RWPE1 (cell line): ENCODE measurements around the gene ANKHD1.

ENCODE experiments used
- CTCF ChIA-PET: fragments of 350-600 bp; sonication (Branson Sonifier 250); formaldehyde crosslinking; extraction: SDS; loops from one replicate; lab custom pipeline; 2021; lab: Yijun Ruan, JAX
- POLR2A ChIA-PET: fragments of 400-600 bp; formaldehyde crosslinking; extraction: SDS; loops from one replicate; lab custom pipeline; 2020; ENCODE audit warnings: antibody characterized with exemption; ENCODE audit not compliant: low non-redundant PET; lab: Yijun Ruan, JAX
- DNase-seq: peaks from one replicate; pipeline ENCODE4 v3.0.0; 2012; ENCODE audit warnings: low spot score
- H3K27ac ChIP-seq: fragments of 450-650 bp; 2 replicates; pipeline ENCODE4 v1.5.1; 2017
- TF ChIP-seq, protein P1 (sequence below): fragments of 450-650 bp; conservative IDR thresholded peaks from 2 replicates; pipeline ENCODE4 v1.5.1; 2017; ENCODE audit warnings: low read depth, mild to moderate bottlenecking

ANKHD1 gene

DNA sequence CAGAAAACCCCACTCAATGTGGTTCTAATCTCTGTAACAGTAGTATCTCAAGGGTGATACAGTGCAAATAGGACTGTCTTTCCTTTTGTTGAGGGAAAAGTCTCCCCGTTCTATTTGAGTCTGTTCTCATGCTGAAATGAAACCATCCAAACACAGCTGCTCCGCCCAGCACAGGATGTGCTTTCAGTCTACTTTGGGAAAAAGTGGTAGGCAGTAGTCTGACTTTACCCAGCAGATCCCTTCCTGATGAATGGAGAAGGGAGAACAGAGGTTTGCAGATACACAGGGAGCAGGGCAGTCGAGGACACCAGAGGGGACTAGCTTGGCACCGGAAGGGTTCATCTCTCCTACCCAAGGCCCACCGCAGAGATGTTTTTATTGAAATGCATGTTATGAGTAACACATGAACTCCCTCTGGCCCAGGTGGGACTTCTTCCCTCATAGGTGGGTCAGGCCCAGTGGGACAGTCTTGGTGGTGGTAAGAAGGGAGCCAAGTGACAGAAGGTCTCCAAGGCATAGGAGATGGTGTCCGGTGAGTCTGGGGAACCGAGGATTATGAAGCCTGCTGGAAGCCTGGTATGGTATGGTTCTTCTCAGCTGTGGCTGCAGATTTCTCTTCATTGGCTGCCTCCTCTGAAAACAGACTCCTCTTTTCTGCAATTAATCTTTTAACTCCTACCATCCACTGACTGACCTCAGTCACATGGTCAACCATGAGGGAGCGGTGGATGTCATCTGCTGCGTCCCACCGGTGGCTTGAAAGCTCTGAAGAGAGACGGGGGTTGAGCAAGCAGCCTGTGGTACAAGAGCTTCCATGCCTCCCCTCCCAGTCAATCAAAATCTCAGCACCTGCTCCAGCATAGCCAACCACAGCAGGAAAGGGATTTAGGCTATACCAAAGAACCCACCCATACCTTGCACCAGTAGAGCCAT is 148.8 kb downstream of the ANKHD1 start:
- ChIA-PET CTCF (no interaction called here), POLR2A (interaction anchor here (0.9 kb wide), 1 partner anchor 9 kb away, joined by 3 read pairs; no protein-coding TSS in a partner anchor)
- peak overlapping the region; percentile 25 for H3K27ac ChIP-seq
- no peak for DNase-seq
- TF ChIP-seq, protein P1, sequence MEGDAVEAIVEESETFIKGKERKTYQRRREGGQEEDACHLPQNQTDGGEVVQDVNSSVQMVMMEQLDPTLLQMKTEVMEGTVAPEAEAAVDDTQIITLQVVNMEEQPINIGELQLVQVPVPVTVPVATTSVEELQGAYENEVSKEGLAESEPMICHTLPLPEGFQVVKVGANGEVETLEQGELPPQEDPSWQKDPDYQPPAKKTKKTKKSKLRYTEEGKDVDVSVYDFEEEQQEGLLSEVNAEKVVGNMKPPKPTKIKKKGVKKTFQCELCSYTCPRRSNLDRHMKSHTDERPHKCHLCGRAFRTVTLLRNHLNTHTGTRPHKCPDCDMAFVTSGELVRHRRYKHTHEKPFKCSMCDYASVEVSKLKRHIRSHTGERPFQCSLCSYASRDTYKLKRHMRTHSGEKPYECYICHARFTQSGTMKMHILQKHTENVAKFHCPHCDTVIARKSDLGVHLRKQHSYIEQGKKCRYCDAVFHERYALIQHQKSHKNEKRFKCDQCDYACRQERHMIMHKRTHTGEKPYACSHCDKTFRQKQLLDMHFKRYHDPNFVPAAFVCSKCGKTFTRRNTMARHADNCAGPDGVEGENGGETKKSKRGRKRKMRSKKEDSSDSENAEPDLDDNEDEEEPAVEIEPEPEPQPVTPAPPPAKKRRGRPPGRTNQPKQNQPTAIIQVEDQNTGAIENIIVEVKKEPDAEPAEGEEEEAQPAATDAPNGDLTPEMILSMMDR = no peak

- ChIA-PET CTCF (no interaction called here), POLR2A (no interaction called here)
Measured at GRCh38 chr5:140551872-140552271, 150.2 kb downstream of the ANKHD1 start.

DNA sequence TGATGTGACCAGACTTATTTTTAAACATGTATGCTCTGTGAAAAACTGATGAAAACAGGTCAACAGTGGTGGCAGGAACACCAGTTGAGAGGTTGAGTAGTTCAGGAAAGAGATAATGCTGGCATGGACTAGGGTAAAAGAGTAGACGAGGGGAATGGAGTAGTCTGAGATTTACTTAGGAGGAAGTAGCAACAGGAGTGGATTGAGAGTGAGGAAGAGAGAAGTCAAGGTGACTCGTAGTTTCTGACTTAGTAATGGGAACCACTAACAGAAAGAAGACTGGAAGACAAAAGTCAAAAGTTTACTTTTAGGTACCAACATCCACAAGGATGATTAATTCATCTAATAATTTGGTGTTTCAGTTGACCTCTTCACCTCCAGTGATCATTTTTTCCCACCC is 152.0 kb downstream of the ANKHD1 start:
- ChIA-PET CTCF (interaction anchor here (0.6 to 1.0 kb wide), 2 partner anchors 11 to 82 kb away, joined by 4 to 5 read pairs; no protein-coding TSS in a partner anchor), POLR2A (no interaction called here)
- no peak overlapping the region for H3K27ac ChIP-seq

More at GRCh38 chr5:140551872-140552271, 150.2 kb downstream of the ANKHD1 start:
- no peak for DNase-seq
- no peak overlapping the region for H3K27ac ChIP-seq
- TF ChIP-seq, protein P1 = no peak

GRCh38 chr5:140554454-140554853 is 152.8 kb downstream of the ANKHD1 start:
- ChIA-PET POLR2A (no interaction called here), CTCF (interaction anchor here (0.6 kb wide), 1 partner anchor 711 kb away, joined by 3 read pairs; no protein-coding TSS in a partner anchor)
- TF ChIP-seq, protein P1 = no peak
- H3K27ac ChIP-seq = no peak overlapping the region
- peak; percentile 37 for DNase-seq

More for the DNA sequence above, 152.0 kb downstream of the ANKHD1 start:
- TF ChIP-seq, protein P1 = no peak
- DNase-seq = no peak

DNA sequence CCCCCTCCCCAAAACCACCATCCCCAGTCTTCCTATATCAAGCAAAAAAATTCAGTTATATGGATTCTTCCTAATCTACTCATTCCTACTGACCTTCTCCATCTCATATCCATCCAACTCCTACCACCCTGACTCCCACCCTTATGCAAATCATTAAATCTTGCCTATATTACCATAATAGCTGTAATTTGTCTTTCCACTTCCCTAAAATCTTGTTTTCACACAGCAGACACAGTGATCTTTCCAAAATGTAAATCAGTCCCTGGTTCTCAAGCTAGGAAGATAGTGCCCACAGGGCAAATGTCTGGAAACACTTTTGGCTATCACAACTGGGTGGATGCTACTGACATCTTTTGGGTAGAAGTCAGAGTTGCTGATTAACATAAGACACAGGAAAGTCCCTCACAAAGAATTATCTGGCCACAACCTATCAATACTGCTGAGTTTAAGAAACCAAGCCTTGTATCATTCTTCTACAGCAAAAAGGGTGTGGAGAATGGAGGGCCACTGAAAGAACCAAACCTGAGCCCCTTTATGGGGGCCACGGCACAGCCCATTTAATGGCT is 154.2 kb downstream of the ANKHD1 start:
- DNase-seq = no peak
- no peak overlapping the region for H3K27ac ChIP-seq
- CTCF ChIA-PET = no interaction called here
- POLR2A ChIA-PET = interaction anchor here (0.7 kb wide), 1 partner anchor 16 kb away, joined by 5 read pairs; no protein-coding TSS in a partner anchor
- TF ChIP-seq, protein P1 = no peak

DNA sequence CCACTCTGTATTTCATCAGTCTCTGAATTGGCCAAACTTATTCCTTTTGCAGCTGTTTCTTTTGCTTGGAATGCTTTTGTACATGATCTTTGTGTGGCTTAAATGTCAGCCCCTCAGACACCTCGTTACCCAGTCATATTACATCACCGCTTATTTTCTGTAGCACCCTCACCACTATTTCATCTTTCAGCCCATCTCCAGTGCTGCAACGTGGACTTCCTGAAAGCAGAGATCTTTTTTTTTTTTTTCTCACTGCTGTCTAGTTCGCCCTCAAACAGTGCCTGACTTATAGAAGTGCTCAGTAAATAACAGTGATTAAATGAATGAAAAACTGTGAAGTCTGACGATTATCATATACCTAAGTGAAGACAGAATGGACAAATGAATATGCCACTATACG is 154.8 kb downstream of the ANKHD1 start:
- H3K27ac ChIP-seq = no peak overlapping the region
- CTCF ChIA-PET = no interaction called here
- TF ChIP-seq, protein P1 = no peak
- no peak for DNase-seq
- POLR2A ChIA-PET = interaction anchor here (0.7 kb wide), 1 partner anchor 15 kb away, joined by 5 read pairs; no protein-coding TSS in a partner anchor
